H1 (cell line): Measurements from ENCODE around the gene PBLD. TPM values are rescaled to one million over a fixed set of nuclear protein-coding genes. Genes with fewer than 3 reads are reported as not detected.
A peak's percentile ranks its signal among the peaks of the same experiment; 100 is the strongest.

Experiments
- ASH2L ChIP-seq: fragments of 200-600, 300-600 bp; sonication (generic); IDR thresholded peaks from one replicate; pipeline ENCODE4 v1.7.1; 2017; ENCODE audit warnings: low read length
- CHD2 ChIP-seq: IDR thresholded peaks from 2 replicates; pipeline ENCODE4 v1.6.1; 2012; ENCODE audit warnings: low read length, improper control_type of control experiment
- HDAC6 ChIP-seq: IDR thresholded peaks from one replicate; pipeline ENCODE4 v1.7.1; 2012; ENCODE audit warnings: low read depth, mild to moderate bottlenecking, inconsistent platforms, low read length, moderate library complexity
- JUN ChIP-seq: IDR thresholded peaks from 2 replicates; pipeline ENCODE4 v1.6.1; 2011; ENCODE audit warnings: low read depth, mild to moderate bottlenecking, improper control_type of control experiment, low read length
- KDM5A ChIP-seq: fragments of 200-600 bp; IDR thresholded peaks from 2 replicates; pipeline ENCODE4 v1.7.1; 2012; ENCODE audit warnings: mild to moderate bottlenecking, low read length, inconsistent platforms, mixed read lengths
- POU5F1 ChIP-seq: IDR thresholded peaks from 2 replicates; pipeline ENCODE4 v1.6.1; 2011; ENCODE audit warnings: low read depth, mild to moderate bottlenecking, low read length, moderate library complexity
- RAD21 ChIP-seq, 2 experiments: IDR thresholded peaks in 1 of 2; conservative IDR thresholded peaks in 1 of 2; 2 replicates each; pipeline ENCODE4 v1.6.1; 2011; ENCODE audit warnings: low read depth in 2 of 2, low read length in 2 of 2, improper control_type of control experiment in 1 of 2, inconsistent platforms in 1 of 2, mild to moderate bottlenecking in 1 of 2, moderate library complexity in 1 of 2
- RBBP5 ChIP-seq: IDR thresholded peaks from 2 replicates; pipeline ENCODE4 v1.7.1; 2012; ENCODE audit warnings: low read depth, mild to moderate bottlenecking, inconsistent platforms, low read length, moderate library complexity, borderline replicate concordance
- SAP30 ChIP-seq: fragments of 300-600 bp; sonication (generic); IDR thresholded peaks from 2 replicates; pipeline ENCODE4 v1.7.1; 2012; ENCODE audit warnings: low read length, moderate library complexity, mild to moderate bottlenecking, inconsistent platforms; ENCODE audit not compliant: insufficient read depth, insufficient replicate concordance
- SIN3A ChIP-seq, 2 experiments: IDR thresholded peaks in 1 of 2; conservative IDR thresholded peaks in 1 of 2; 2 replicates each; pipeline ENCODE4 v1.6.1; 2011 to 2012; ENCODE audit warnings: low read length in 2 of 2, improper control_type of control experiment in 1 of 2, low read depth in 1 of 2, mild to moderate bottlenecking in 1 of 2
- SIX5 ChIP-seq: IDR thresholded peaks from 2 replicates; pipeline ENCODE4 v1.6.1; 2011; ENCODE audit warnings: mild to moderate bottlenecking, low read depth, low read length
- SRF ChIP-seq: IDR thresholded peaks from 2 replicates; pipeline ENCODE4 v1.6.1; 2011; ENCODE audit warnings: mild to moderate bottlenecking, low read depth, low read length, moderate library complexity
- SUZ12 ChIP-seq: fragments of 200-600 bp; sonication (generic); IDR thresholded peaks from 2 replicates; pipeline ENCODE4 v1.6.1; 2012; ENCODE audit warnings: mild to moderate bottlenecking, inconsistent platforms, low read length, moderate library complexity, mixed read lengths
- TAF1 ChIP-seq: IDR thresholded peaks from 2 replicates; pipeline ENCODE4 v1.6.1; 2011; ENCODE audit warnings: mild to moderate bottlenecking, low read depth, low read length
- TAF7 ChIP-seq: optimal IDR thresholded peaks from 2 replicates; pipeline ENCODE3; 2011; ENCODE audit warnings: low read depth, mild to moderate bottlenecking, inconsistent platforms, low read length, moderate library complexity, borderline replicate concordance
- TBP ChIP-seq: IDR thresholded peaks from 2 replicates; pipeline ENCODE4 v1.6.1; 2011; ENCODE audit warnings: low read depth, low read length, improper control_type of control experiment
- TCF12 ChIP-seq: IDR thresholded peaks from 2 replicates; pipeline ENCODE4 v1.6.1; 2011; ENCODE audit warnings: low read depth, mild to moderate bottlenecking, low read length
- TEAD4 ChIP-seq: IDR thresholded peaks from 2 replicates; pipeline ENCODE4 v1.6.1; 2012; ENCODE audit warnings: low read depth, low read length, inconsistent platforms, mixed read lengths
- YY1 ChIP-seq: IDR thresholded peaks from 2 replicates; pipeline ENCODE4 v1.6.1; 2011; ENCODE audit warnings: low read depth, mild to moderate bottlenecking, low read length
- ZNF274 ChIP-seq: IDR thresholded peaks from 2 replicates; pipeline ENCODE4 v1.7.0; 2012; ENCODE audit warnings: low read length, borderline replicate concordance; ENCODE audit errors: extremely low read depth
- polyA plus RNA-seq, 7 experiments: library from polyadenylated mRNA; depleted of rRNA in 3 of 7; stranded (reverse) in 5 of 7; unstranded in 2 of 7; fragments of >200 nt in 5 of 7; fragments of 200-250 nt in 2 of 7; gene quantifications; 1 replicate in 5 of 7; 2 replicates in 1 of 7; 4 replicates in 1 of 7; pipeline versions ENCODE4 v1.2.1 to v1.2.3, GENCODE V29; 2011 to 2013; ENCODE audit warnings: missing spikeins in 2 of 7, mixed read lengths in 2 of 7
- total RNA-seq: library from RNA; stranded (reverse); fragmentation: NEBNext Ultra II Directional; extraction: Animal tissue kit (Norgen Biotek cat#: 25700); gene quantifications from 2 replicates; pipeline ENCODE4 v1.2.1, GENCODE V29; 2021
- TF ChIP-seq, protein P1 (sequence below), 3 experiments: IDR thresholded peaks; 1 replicate in 2 of 3; 2 replicates in 1 of 3; pipeline versions ENCODE4 v1.5.1 to v1.6.1; 2011; ENCODE audit warnings: low read length in 3 of 3, mild to moderate bottlenecking in 3 of 3, inconsistent platforms in 2 of 3, low read depth in 1 of 3, moderate library complexity in 1 of 3; ENCODE audit not compliant: insufficient read depth in 1 of 3; ENCODE audit errors: control extremely low read depth in 1 of 3

The PBLD gene
- total and polyA plus RNA-seq, 2 of the 8 experiments (the other 6 are each of a cell fraction or from before 2014, with no cell fraction given), result 0.56 to 2.0 TPM

DNA sequence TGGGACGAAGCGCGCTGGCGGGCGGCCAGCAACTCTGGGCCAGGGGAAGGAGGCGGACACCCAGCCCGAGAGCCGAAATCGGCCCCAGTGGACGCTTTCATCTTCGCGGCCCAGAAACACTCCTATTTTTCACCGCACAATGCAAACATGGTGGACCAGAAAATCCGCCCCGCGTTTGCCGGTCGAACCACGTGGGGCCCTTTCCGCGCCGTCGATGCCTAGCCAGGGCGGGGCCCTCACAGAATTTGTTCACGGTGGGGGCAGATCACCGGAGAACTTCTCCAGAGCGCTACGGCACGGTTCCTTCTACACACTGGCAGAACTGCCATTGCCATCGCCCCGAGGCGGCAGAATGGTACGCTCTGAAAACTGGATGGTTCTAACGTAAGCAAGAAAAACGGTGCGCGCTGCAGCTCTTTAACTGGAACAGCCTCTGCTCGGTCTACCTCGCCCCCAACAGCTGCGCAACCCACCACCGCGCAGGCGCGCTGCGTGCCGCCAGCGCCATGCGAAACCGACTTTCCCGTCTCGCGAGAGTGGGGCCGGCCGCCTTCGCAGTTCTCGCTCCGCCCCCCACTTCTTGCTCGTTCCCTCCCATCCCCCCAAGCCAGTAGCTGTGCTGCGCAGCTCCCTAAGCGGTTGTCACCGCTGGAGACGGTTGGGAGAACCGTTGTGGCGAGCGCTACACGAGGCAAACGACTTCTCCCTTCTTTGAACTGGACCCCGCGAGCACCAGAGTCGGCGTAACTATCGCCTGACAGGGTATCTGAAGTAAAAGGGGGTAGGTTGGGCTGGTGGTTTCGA, 1.1 kb downstream of the PBLD start, which contains the start of gene HNRNPH3 (continued):
- TF ChIP-seq ASH2L (peak; percentile 95), ZNF274 (no peak), RAD21 (IDR thresholded peaks at IDR 0.05 in 1 of 2, conservative IDR thresholded peaks at IDR 0.05 in 1 of 2; ENCODE audit: low read depth in 2 of 2, low read length in 2 of 2) (0 out of 4 replicates have a peak, but pooled peaks of 1 of the 2 experiments have one; percentile 0), CHD2 (peak; percentile 100), HDAC6 (no peak), RBBP5 (peak; percentile 51; the same call in 1 of the 2 replicates), SIN3A (conservative IDR thresholded peaks at IDR 0.05 in 1 of 2, IDR thresholded peaks at IDR 0.05 in 1 of 2; ENCODE audit: low read depth in 1 of 2, low read length in 2 of 2) (peak in 1 of 2 experiments; percentile 95; a peak in 2 of 4 replicates), SAP30 (no peak), TEAD4 (no peak), TBP (peak; percentile 98), KDM5A (no peak), SIX5 (no peak), POU5F1 (no peak), SUZ12 (no peak), TCF12 (peak; percentile 75; the same call in 1 of the 2 replicates), JUN (no peak), SRF (no peak), YY1 (peak; percentile 73), TAF1 (peak; percentile 100), TAF7 (peak; percentile 100)
- TF ChIP-seq, protein P1, sequence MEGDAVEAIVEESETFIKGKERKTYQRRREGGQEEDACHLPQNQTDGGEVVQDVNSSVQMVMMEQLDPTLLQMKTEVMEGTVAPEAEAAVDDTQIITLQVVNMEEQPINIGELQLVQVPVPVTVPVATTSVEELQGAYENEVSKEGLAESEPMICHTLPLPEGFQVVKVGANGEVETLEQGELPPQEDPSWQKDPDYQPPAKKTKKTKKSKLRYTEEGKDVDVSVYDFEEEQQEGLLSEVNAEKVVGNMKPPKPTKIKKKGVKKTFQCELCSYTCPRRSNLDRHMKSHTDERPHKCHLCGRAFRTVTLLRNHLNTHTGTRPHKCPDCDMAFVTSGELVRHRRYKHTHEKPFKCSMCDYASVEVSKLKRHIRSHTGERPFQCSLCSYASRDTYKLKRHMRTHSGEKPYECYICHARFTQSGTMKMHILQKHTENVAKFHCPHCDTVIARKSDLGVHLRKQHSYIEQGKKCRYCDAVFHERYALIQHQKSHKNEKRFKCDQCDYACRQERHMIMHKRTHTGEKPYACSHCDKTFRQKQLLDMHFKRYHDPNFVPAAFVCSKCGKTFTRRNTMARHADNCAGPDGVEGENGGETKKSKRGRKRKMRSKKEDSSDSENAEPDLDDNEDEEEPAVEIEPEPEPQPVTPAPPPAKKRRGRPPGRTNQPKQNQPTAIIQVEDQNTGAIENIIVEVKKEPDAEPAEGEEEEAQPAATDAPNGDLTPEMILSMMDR (IDR thresholded peaks at IDR 0.05; ENCODE audit: control extremely low read depth in 1 of 3, insufficient read depth in 1 of 3, low read depth in 1 of 3, low read length in 3 of 3), result no peak
